ES-I3 (cell line): Measurements from ENCODE around the gene LAMC3.

Experiments
- H3K36me3 ChIP-seq: 2 replicates; pipeline ENCODE4 v1.6.1; 2013; ENCODE audit warnings: mild to moderate bottlenecking, low read length, control low read depth, moderate library complexity; ENCODE audit not compliant: insufficient read depth
- H3K4me1 ChIP-seq: 2 replicates; pipeline ENCODE4 v1.6.1; 2013; ENCODE audit warnings: mild to moderate bottlenecking, control low read depth, low read length; ENCODE audit not compliant: insufficient read depth
- H3K9ac ChIP-seq: 2 replicates; pipeline ENCODE4 v1.6.1; 2013; ENCODE audit warnings: low read depth, mild to moderate bottlenecking, low read length, moderate library complexity
- H3K9me3 ChIP-seq: 2 replicates; pipeline ENCODE4 v1.6.1; 2013; ENCODE audit warnings: mild to moderate bottlenecking, low read length, moderate library complexity; ENCODE audit not compliant: control insufficient read depth, insufficient read depth

LAMC3 gene

DNA sequence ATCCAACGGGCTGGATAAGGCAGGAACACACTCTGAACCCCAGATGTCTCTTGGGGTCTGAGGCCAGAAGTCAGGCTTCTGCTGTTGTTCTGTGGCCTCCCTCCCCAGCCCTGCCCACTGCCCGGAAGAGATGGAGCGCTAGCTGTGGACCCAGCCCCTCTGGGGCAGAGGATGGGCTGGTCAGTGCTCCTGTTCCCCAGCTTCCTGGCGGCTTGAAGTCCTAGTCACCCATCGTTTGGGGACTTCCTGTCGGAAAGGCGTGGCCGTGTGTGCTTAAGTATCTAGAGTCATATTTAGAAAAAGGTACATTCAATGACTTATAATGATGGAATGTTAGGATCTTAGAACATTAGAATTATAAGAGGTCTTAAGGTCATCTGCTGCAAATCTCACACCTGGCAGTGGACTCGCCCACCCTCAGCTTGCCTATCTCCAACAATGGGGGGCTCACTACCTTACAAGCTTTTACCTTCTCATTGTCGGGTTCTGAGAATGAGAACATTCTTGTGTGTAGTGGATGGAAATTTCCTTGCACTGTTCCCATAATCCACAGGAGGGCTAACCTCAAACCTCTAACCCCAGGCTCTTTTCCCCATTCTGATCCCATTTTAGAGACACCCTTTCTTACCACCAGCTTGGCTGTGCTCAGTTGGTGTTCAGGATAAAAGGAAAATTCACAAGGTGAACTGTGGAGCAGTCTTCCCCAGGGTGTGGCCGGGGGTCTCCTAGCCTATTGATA lies 74.0 kb downstream of the LAMC3 start:
- Histone ChIP-seq H3K4me1 (no peaks in the 10 kb centered on the region), H3K9me3 (no peaks in the 10 kb centered on the region), H3K36me3 (no peaks in the 10 kb centered on the region), H3K9ac (no peak overlapping the region)

DNA sequence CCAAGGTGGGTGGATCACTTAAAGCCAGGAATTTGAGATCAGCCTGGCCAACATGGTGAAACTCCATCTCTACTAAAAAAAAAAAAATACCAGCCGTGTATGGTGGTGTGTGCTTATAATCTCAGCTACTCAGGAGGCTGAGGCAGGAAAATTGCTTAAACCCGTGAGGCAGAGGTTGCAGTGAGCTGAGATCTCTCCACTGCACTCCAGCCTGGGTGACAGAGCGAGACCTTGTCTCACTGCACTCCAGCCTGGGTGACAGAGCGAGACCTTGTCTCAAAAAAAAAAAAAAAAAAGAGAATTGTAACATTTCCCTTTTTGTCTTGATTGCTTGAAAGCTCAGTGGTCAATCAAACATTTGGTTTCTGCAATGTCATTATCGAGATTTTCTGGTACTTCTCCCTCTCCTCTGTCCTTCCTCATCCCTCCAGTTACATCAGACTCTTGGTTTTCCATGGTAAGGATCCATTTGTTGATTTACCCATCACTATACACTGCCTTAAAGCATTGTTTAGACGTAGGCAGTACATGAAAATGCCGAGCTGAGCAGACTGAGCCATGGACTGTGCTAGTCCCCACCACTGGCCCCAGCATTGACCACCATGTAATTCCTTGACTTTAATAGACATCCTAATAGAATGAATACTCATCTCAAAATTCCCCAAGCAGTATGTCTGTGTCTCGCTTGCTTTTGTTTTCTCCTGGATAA lies 75.8 kb downstream of the LAMC3 start:
- no peaks in the 10 kb centered on the region for H3K9me3 ChIP-seq
- no peaks in the 10 kb centered on the region for H3K4me1 ChIP-seq
- H3K36me3 ChIP-seq, result no peaks in the 10 kb centered on the region
- no peak overlapping the region for H3K9ac ChIP-seq

DNA sequence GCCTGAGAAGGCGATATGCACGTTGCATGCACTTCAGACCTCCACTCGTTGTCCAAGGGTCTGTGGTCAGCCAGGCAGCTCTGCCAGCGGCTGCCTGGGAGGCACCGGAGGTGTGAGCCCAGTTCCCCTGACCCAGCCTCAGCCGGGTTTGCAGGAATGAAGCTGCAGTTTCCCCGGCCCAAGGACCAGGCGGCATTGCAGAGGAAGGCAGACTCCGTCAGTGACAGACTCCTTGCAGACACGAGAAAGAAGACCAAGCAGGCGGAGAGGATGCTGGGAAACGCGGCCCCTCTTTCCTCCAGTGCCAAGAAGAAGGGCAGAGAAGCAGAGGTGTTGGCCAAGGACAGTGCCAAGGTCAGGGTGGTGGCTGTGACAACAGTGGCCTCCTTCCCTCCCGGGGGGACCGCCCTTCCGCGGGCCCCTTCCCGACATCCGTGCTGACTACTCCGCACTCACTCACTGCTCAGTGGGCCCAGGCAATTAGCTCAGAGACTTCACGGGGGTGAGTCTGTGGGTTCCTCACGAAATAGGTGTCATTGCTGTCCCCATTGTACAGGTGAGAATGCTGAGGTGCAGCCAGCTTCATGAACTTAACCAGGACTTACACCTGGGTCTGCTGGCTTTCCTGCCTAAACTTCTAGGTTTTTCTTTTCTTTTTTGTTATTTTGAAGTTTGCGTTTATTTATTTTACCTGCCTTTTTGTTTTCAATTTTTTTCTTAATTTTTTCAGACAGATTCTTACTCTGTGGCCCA lies 76.6 kb downstream of the LAMC3 start:
- Histone ChIP-seq H3K36me3 (no peaks in the 10 kb centered on the region), H3K9ac (no peak overlapping the region)

DNA sequence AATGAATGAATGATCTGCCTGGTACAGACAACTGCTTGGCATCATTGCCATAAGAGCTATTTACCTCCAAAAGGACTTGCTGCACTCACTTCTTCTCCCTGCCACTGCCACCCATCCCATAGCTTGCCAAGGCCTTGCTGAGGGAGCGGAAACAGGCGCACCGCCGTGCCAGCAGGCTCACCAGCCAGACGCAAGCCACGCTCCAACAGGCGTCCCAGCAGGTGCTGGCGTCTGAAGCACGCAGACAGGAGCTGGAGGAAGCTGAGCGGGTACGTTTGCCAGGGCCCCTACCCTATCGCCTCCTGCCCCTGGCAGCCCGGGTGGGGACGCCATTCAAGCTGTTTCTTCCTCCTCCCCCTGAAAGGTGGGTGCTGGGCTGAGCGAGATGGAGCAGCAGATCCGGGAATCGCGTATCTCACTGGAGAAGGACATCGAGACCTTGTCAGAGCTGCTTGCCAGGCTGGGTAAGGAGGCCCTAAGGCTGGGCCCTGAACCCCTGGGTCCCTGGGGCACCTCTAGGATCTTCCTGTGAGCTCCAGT lies 78.5 kb downstream of the LAMC3 start:
- Histone ChIP-seq H3K9ac (no peak overlapping the region), H3K9me3 (no peaks in the 10 kb centered on the region), H3K36me3 (no peaks in the 10 kb centered on the region), H3K4me1 (no peaks in the 10 kb centered on the region)

More for the DNA sequence above, 76.6 kb downstream of the LAMC3 start:
- H3K4me1 ChIP-seq, result no peaks in the 10 kb centered on the region
- H3K9me3 ChIP-seq, result no peaks in the 10 kb centered on the region

DNA sequence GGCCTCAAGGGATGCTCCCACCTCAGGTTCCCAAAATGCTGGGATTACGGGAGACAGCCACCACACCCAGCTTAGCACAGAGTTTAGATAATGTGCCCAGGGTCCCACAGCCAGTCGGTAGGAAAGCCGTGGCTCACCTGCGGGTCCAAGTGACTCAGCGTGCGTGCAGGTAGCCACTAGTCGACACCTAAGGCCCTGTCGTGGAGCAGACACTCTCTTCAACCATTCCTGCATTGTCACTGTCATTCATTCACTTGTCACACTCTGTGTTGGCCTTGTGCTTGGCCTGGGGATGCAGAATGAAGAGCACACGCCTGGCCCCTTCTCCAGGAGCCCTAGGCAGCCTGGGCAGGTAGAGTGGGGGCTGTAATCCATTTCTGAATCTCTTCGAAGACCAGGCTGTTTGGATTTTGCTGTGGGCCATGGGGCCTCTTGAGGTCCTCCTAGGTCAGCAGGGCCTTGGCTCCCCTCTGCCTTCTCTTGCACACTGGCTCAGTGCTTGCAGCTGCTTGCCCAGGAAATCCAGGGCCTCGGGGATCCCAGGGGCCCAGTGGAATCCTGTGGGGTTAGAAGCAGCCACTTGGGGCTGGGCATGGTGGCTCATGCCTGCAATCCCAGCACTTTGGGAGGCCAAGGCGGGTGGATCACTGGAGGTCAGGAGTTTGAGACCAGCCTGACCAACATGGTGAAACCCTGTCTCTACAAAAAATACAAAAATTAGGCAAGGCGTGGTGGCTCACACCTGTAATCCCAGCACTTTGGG lies 81.2 kb downstream of the LAMC3 start:
- H3K9me3 ChIP-seq, result no peaks in the 10 kb centered on the region
- H3K4me1 ChIP-seq, result peaks cover 4% of the 10 kb centered on the region; the same call in 1 of the 2 replicates
- no peak overlapping the region for H3K9ac ChIP-seq
- no peaks in the 10 kb centered on the region for H3K36me3 ChIP-seq

DNA sequence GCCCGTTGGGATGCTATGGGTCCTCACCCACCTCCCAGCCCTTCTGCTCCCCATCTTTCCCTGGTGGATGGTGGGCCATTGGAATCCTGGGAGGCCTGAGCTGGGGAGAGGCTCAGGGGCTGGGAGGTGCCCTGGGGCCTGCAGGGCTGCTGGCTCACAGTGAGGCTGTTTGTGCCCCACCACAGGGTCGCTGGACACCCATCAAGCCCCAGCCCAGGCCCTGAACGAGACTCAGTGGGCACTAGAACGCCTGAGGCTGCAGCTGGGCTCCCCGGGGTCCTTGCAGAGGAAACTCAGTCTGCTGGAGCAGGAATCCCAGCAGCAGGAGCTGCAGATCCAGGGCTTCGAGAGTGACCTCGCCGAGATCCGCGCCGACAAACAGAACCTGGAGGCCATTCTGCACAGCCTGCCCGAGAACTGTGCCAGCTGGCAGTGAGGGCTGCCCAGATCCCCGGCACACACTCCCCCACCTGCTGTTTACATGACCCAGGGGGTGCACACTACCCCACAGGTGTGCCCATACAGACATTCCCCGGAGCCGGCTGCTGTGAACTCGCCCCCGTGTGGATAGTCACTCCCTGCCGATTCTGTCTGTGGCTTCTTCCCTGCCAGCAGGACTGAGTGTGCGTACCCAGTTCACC lies 82.5 kb downstream of the LAMC3 start:
- Histone ChIP-seq H3K36me3 (no peaks in the 10 kb centered on the region), H3K9ac (no peak overlapping the region), H3K9me3 (no peaks in the 10 kb centered on the region), H3K4me1 (peaks cover 4% of the 10 kb centered on the region; the same call in 1 of the 2 replicates)

DNA sequence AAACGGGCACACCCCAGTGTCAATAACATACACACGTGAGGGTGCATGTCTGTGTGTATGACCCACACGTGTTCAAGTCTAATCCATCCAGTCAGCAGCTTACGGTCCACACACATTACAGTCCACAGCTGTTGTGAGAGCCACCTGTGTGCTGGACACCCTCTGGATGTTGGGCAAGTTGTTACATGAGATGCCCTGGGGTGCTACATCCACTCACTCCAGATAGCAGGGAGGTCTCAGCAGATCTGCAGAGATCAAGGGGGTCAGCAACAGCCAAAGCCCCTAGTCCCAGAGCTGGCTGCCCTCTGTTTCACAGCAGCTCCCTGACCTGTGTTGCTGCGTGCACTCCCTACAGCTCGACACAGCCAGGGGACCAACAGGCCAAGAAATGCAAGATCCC lies 83.1 kb downstream of the LAMC3 start:
- no peaks in the 10 kb centered on the region for H3K9me3 ChIP-seq
- H3K36me3 ChIP-seq, result no peaks in the 10 kb centered on the region
- H3K9ac ChIP-seq, result no peak overlapping the region
- H3K4me1 ChIP-seq, result peaks cover 4% of the 10 kb centered on the region; the same call in 1 of the 2 replicates

DNA sequence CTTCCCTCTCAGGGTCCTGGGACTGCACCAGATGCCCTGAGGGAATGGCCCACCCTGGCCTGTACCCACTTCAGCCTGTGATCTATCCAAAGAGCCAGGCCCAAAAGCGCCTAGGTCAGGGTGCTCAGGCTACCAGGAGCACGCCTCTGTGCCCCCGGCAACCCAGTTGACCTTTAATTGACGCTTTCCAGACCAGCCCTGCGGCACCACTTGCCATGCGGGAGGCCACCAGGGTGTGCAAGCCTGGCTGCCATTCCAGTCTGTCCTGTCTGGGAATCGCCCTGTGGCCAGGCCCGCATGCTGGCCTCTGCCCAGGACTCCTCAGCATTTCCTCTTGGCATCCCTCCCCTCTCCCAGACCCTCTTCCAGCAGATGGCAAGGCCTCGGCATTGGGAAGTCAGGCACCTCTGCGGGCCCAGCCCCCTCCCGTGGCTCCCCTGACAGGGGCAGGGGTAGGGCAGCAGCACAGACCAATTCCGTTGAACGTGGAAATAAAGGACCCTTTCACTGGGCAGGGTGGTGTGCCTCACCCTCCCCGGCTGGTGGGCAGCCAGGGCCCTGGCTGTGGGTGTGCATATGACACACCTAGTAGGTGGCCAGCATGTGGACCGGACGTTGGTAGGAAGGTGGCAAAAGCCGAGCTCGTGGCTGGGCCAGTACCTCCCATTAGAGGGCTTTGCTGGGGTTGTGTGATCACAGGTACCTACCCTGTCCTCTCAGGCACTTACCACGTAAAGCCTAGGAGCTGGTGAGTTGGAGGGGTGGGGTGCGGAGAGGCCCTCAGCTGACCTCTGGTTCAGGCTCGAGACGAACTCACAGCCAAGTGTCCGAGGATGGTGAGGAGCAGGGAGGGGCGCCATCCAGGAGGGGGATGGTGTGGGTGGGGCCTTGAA lies 83.8 kb downstream of the LAMC3 start:
- peaks cover 9% of the 10 kb centered on the region for H3K4me1 ChIP-seq
- H3K36me3 ChIP-seq, result no peaks in the 10 kb centered on the region
- no peak overlapping the region for H3K9ac ChIP-seq
- no peaks in the 10 kb centered on the region for H3K9me3 ChIP-seq

DNA sequence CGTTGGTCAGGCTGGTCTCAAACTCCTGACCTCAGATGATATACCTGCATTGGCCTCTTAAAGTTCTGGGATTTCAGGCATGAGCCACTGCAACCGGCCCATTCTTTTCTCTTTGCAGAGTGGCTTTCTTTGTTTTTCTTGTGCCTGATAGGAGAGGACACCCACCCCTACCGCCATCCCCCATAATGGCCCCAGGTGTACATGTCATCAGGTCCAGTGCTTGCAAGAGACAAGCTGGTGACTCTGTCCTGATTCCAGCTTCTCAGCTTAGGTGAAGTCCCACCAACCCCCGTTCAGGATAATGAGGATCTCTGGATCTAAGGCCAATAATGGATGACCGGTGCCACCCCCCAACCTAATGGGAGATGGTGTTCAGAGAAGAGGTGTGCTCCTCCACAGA lies 85.0 kb downstream of the LAMC3 start:
- Histone ChIP-seq H3K9ac (no peak overlapping the region), H3K4me1 (peaks cover 20% of the 10 kb centered on the region), H3K36me3 (no peaks in the 10 kb centered on the region), H3K9me3 (no peaks in the 10 kb centered on the region)

DNA sequence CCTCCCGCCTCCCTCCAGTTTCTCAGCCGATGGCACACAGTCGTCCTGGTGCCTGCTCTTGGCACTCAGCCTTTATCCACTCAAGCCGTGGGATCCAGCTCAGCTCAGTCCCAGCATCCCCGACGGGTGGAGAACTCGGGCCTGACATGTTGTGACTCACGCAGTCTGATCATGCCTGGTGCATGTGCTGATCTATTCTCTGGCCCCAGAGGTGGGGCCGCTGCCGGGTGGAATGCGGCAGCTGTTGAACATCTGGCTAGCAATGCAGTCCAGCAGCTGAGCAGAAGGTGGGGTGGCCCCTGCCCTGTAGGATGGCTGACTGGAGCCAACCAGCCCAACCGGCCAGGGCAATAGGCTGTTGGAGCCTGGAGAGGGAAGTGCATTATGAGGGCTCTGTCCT lies 85.6 kb downstream of the LAMC3 start:
- Histone ChIP-seq H3K4me1 (peaks cover 25% of the 10 kb centered on the region), H3K36me3 (no peaks in the 10 kb centered on the region), H3K9ac (no peak overlapping the region), H3K9me3 (no peaks in the 10 kb centered on the region)

DNA sequence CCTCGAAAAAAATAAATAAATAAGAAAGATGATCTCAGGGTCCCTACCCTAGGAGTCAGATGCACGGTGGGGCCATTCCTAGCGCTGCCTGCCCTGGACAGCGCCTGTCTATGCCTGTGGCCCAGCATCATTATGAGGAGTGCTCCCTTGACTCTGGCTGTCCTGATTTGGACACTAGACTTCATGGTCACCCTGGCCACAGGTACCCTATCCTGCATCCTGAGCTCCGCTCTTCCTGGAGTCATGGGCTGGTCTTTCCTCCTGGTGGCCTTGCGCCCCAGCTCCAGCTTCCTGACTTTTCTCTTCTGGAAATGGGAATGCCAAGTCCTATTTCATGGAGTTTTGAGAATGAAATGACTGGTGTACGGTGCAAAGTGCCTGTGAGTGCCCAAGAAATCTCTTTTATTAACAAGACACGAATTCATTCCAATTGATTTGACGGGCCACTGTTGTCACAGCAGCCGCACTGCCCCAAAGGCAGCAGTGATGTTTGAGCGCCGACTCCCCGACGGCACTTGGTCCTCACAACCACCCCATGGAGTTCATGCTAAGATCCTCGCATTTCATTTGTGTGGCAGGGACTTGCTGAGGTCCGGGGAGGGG lies 86.8 kb downstream of the LAMC3 start:
- Histone ChIP-seq H3K4me1 (peaks cover 35% of the 10 kb centered on the region), H3K9ac (peak overlapping the region; percentile 20; the same call in 1 of the 2 replicates), H3K36me3 (no peaks in the 10 kb centered on the region), H3K9me3 (no peaks in the 10 kb centered on the region)

DNA sequence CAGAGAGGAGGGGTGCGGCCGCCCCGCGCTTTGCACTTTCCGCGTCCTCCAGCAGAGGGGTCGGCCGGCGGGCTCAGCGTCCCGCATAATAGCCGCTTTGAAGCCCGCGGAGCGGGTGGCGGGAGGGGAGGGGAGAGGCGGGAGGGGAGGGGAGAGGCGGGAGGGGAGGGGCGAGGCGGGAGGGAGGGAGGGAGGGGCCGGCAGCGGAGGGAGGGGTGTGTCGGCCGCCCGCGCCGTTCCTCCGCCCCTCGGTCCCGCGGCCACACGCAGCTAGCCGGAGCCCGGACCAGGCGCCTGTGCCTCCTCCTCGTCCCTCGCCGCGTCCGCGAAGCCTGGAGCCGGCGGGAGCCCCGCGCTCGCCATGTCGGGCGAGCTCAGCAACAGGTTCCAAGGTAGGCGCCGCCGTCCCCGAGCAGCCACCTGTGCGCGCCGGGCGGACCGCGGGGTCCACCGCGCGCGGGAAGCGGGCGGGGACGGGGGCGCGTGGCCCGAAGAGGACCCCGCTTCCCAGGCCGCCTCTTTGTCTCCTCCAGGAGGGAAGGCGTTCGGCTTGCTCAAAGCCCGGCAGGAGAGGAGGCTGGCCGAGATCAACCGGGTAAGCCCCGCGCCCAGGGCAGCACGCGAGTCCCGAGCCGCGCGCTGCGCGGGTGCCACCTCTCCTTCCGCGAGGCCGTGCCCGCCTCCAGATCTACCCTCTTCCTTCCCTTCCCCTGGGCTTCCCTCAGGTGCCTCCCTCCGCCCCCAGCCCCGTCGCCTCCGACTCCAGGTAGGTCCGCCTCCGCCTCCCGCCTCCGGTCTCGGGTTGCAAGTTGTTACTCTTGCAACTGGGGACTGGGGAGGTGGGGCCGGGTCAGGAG lies 87.5 kb downstream of the LAMC3 start, which contains the start of gene AIF1L:
Gene AIF1L, plus strand, starts transcription at position 263 of the 857 bp plus-strand sequence. Its CDS starts 99 bp downstream, at position 362.
- H3K4me1 ChIP-seq, result peaks cover 35% of the 10 kb centered on the region

More for the DNA sequence above, 87.5 kb downstream of the LAMC3 start, which contains the start of gene AIF1L:
- peak within 1 kb of the TSS; percentile 95 for H3K9ac ChIP-seq
- no peaks in the 10 kb centered on the region for H3K9me3 ChIP-seq
- H3K36me3 ChIP-seq, result no peaks in the 10 kb centered on the region; the same call in 1 of the 2 replicates
